Suprapubic skin (tissue), 4 donors: Measurements from ENCODE around the gene GRID1.

Source experiments
- EP300 ChIP-seq: sonication (generic); formaldehyde crosslinking; IDR thresholded peaks from one replicate; pipeline ENCODE4 v1.6.1; 2017; ENCODE audit warnings: antibody characterized with exemption
- POLR2A ChIP-seq, 2 donors: fragments of 450-650 bp; IDR thresholded peaks; one replicate each; pipeline ENCODE4 v1.6.1; 2017; ENCODE audit warnings: antibody characterized with exemption in 2 of 2, mild to moderate bottlenecking in 2 of 2, moderate library complexity in 2 of 2
- POLR2AphosphoS5 ChIP-seq, 3 donors: sonication (generic); formaldehyde crosslinking; IDR thresholded peaks; one replicate each; pipeline ENCODE4 v1.6.1; 2017; ENCODE audit warnings: antibody characterized with exemption in 3 of 3
- TF ChIP-seq, protein P1 (sequence below), 2 donors: fragments of 200-600 bp in 1 of 2; fragments of 450-650 bp in 1 of 2; sonication (generic) in 1 of 2; IDR thresholded peaks; one replicate each; pipeline ENCODE4 v1.5.1; 2016 to 2019; ENCODE audit warnings: antibody characterized with exemption in 2 of 2, mild to moderate bottlenecking in 1 of 2, moderate library complexity in 1 of 2

DNA sequence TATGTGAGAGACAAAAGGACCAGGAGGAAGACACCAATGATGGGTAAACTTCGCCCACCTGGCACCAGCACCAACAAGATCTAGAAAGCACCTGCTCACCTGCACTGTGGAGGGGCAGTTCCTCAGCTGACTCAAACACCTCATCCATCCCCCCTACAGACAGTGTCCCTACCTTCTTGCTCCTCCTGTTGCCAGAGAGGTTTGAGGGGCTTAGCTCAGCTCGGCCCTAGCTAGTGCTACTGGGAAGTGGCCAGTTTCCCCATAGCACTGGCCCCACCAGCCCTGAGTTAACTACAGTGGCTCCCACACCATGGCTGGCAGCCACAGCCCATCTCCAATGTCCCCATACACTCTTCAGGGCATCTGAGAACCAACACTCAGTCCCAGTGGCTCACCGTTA, 70.8 kb downstream of the GRID1 start:
- TF ChIP-seq, protein P1, sequence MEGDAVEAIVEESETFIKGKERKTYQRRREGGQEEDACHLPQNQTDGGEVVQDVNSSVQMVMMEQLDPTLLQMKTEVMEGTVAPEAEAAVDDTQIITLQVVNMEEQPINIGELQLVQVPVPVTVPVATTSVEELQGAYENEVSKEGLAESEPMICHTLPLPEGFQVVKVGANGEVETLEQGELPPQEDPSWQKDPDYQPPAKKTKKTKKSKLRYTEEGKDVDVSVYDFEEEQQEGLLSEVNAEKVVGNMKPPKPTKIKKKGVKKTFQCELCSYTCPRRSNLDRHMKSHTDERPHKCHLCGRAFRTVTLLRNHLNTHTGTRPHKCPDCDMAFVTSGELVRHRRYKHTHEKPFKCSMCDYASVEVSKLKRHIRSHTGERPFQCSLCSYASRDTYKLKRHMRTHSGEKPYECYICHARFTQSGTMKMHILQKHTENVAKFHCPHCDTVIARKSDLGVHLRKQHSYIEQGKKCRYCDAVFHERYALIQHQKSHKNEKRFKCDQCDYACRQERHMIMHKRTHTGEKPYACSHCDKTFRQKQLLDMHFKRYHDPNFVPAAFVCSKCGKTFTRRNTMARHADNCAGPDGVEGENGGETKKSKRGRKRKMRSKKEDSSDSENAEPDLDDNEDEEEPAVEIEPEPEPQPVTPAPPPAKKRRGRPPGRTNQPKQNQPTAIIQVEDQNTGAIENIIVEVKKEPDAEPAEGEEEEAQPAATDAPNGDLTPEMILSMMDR (IDR thresholded peaks at IDR 0.05), result no peak
- TF ChIP-seq POLR2AphosphoS5 (IDR thresholded peaks at IDR 0.05) (no peak), POLR2A (IDR thresholded peaks at IDR 0.05) (no peak), EP300 (no peak)
